Dermis microvascular lymphatic vessel endothelial cell (primary cell): Measurements from ENCODE around the gene TAF11L10. TPM values are rescaled to one million over a fixed set of nuclear protein-coding genes. Genes with fewer than 3 reads are reported as not detected.
"Not testable (repeated sequence)": the region's sequence is repeated elsewhere in the genome, so short reads cannot be mapped to it uniquely, and the experiment has no call there.

Source experiments
- DNase-seq, 2 donors: peaks; one replicate each; pipeline versions ENCODE4 v3.0.0 to v3.0.0-alpha.2; 2010; ENCODE audit warnings: low read depth in 2 of 2
- total RNA-seq: library from RNA; depleted of rRNA; stranded (reverse); fragments of >200 nt; gene quantifications from 2 replicates; pipeline ENCODE4 v1.2.1, GENCODE V29; 2014

The TAF11L10 gene
- total RNA-seq: not detected in 2 replicates

DNA sequence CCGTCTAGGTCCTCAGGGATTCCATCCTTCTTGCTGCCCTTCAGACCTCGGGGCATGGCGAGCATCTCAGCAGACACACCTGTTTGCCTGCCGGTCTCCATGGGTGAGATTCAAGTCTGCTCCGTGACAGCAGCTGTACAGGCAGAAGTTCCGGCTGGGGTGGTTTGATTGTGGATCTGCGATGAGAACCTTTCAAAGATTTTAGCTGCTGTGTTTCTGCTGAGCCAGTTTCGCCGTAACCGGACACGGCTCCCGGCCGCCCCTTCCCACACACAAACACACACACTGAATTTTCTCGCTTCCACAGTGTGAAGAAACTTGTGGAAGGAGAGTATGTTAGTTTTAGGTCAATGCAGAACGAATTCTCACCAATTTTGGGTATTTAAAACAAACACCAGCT, at the start of gene TAF11L10:
Gene TAF11L10 (minus strand): TSS at position 101 of the 400 bp plus-strand sequence.
- not testable (repeated sequence) for DNase-seq

DNA sequence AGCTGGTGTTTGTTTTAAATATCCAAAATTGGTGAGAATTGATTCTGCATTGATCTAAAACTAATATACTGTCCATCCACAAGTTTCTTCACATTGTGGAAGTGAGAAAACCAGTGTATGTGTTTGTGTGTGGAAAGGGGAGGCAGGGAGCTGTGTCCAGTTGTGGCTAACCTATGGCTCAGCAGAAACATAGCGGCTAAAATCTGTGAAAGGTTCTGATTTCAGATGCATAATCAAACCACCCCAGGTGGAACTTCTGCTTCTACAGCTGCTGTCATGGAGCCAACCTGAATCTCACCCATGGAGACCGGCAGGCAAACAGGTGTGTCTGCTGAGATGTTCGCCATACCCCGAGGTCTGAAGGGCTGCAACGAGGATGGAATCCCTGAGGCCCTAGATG, 36.5 kb upstream of the TAF11L10 start, which contains the start of gene TAF11L14:
Gene TAF11L14 (plus strand): TSS at position 301 of the 400 bp plus-strand sequence.
- no peak for DNase-seq

DNA sequence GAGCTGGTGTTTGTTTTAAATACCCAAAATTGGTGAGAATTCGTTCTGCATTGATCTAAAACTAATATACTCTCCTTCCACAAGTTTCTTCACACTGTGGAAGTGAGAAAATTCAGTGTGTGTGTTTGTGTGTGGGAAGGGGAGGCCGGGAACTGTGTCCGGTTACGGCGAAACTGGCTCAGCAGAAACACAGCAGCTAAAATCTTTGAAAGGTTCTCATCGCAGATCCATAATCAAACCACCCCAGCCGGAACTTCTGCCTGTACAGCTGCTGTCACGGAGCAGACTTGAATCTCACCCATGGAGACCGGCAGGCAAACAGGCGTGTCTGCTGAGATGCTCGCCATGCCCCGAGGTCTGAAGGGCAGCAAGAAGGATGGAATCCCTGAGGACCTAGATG, 34.2 kb upstream of the TAF11L10 start, which contains the start of gene TAF11L13:
Gene TAF11L13 (plus strand): TSS at position 301 of the 400 bp plus-strand sequence.
- DNase-seq: not testable (repeated sequence)

DNA sequence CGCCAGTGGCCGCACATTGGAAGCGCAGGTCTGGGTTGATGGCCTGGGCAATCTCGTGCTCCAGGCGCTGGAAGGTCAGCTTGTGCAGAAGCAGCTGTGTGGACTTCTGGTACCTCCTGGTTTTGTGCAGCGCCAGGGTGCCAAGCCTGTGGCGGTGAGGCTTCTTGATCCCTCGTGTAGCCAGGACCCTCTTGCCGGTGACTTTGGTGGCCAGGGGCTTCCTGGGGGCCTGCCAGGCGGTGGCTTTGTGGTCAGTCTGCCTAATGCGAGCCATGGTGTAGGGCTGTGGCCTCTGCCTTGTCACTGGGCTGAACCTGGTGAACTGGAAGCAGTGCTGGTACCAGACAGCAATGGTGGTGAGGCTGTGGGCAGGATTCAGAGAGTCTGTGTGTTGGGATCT, 28.1 kb upstream of the TAF11L10 start:
- no peak for DNase-seq

DNA sequence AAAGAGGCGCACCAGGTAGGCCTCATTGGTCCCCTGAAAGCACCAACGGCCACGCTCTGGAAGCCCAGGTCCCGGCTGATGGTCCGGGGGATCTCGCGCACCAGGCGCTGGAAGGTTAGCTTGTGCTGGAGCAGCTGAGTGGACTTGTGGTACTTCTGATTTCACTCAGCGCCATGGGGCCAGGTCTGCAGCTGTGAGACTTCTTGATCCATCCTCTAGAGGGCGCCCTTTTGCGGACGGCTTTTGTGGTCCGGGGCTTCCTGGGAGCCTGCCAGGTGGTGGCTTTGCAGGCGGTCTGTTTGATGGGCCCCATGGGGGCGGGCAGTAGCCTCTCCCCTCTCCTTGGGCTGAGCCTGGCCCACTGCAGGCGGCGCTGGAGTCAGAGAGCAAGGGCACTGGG, 23.0 kb upstream of the TAF11L10 start:
- no peak for DNase-seq

DNA sequence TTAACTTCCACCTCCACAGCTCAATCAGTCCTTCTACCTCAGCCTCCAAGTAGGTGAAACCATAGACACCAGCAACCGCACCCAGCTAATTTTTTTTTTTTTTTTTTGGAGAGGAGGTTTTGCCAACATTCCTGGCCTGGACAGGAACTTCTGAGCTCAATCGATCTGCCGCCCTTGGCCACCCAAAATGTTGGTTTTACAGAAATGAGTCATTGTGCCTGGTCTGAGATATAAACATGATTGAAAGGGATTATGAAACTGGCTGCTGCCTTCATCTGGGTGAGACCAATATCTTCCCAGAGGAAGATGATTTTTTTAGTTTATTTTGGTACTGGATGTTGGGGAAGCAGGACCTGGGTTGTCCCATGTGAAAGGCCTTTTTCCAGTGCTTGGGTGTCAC, 21.7 kb upstream of the TAF11L10 start:
- DNase-seq: no peak

DNA sequence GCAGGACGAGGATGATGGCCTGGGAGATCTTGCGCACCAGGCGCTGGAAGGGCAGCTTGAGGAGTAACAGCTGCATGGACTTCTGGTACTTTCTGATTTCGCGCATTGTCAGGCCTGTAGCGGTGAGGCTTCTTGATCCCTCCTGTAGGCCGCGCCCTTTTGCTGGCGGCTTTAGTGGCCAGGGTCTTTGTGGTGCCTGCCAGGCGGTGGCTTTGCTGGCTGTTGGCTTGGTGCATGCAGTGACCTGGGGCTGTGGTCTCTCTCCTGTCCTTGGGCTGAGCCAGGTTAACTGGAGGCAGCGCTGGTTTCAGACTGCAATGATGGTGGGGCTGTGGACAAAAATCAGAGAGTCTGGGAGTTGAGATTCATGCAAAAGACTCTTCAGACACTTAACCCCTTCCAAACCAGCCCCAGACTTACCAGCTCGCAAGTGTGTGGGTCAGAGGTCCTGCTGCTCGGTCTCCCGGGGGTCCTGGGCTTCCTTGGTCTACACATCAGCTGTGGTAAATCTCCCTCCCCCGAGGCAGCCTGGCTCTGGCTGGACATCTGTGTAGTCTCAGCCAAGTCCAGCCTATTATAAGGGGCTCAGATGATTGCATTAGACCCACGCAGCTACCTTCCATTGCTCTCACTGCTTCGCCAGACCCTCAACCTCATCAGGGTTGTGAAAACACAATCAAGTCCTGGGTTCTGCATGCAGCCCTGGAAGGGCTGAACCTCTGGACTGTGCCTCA, 17.4 kb upstream of the TAF11L10 start:
- DNase-seq: no peak

DNA sequence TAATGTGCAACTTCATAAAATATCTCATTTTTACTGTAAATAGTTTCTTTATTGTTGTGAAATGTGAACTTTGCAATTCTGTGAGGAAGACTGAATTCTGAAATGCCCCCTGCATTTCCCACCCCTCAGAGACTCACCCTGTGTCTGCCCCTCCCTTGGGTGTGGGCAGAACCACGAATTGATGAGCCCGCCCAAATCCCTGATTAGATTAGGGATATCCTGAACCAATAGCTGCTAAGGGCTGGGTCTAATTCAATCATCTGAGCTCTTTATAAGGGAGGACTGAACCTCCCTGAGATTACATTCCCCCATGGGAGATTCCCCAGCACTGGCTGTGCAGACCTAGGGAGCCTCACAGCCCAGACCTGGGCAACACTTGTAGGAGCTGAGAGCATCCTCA, 12.5 kb upstream of the TAF11L10 start, which contains the start of gene TAF11L12:
Gene TAF11L12 (plus strand): TSS at position 301 of the 400 bp plus-strand sequence.
- DNase-seq: not testable (repeated sequence)

DNA sequence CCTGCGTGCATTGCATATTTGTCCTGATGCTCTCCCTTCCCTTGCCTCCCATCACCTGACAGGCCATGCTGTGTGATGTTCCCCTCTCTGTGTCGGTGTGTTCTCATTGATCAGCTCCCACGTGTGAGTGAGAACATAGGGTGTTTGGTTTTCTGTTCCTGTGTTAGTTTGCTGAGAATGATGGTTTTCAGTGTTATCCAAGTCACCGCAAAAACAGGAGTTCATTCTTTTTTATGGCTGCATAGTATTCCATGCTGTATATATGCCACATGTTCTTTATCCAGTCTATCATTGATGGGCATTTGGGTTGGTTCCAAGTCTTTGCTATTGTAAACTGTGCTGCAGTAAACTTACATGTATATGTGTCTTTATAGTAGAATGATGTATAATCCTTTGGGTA, 9.8 kb upstream of the TAF11L10 start:
- DNase-seq: not testable (repeated sequence)

DNA sequence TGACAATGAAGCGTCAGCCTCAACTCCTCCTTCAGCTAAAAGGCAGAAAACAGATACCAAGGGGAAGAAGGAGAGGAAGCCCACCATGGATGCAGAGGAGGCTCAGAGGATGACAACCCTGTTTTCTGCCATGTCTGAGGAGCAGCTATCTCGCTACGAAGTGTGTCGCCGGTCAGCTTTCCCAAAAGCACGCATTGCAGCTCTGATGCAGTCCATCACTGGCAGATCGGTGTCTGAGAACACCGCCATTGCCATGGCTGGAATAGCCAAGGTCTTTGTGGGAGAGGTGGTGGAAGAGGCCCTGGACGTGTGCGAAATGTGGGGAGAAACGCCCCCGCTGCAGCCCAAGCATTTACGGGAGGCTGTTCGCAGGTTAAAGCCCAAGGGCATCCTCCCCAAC, 7.3 kb upstream of the TAF11L10 start:
- no peak for DNase-seq

DNA sequence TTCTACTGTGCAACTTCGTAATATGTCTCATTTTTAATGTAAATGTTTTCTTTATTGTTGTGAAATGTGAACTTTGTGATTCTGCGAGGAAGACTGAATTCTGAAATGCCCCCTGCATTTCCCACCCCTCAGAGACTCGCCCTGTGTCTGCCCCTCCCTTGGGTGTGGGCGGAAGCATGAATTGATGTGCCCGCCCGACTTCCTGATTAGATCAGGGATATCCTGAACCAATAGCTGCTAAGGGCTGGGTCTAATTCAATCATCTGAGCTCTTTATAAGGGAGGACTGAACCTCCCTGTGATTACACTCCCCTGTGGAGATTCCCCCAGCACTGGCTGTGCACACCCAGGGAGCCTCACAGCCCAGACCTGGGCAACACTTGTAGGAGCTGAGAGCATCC, 6.3 kb upstream of the TAF11L10 start, which contains the start of gene TAF11L11:
Gene TAF11L11 (plus strand): TSS at position 304 of the 400 bp plus-strand sequence.
- DNase-seq: not testable (repeated sequence)

DNA sequence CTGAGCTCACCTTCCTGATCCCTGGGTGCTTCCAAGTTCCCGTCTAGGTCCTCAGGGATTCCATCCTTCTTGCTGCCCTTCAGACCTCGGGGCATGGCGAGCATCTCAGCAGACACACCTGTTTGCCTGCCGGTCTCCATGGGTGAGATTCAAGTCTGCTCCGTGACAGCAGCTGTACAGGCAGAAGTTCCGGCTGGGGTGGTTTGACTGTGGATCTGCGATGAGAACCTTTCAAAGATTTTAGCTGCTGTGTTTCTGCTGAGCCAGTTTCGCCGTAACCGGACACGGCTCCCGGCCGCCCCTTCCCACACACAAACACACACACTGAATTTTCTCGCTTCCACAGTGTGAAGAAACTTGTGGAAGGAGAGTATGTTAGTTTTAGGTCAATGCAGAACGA, 3.4 kb downstream of the TAF11L10 start, which contains the start of gene TAF11L9:
Gene TAF11L9 (minus strand): TSS at position 140 of the 400 bp plus-strand sequence.
- not testable (repeated sequence) for DNase-seq

DNA sequence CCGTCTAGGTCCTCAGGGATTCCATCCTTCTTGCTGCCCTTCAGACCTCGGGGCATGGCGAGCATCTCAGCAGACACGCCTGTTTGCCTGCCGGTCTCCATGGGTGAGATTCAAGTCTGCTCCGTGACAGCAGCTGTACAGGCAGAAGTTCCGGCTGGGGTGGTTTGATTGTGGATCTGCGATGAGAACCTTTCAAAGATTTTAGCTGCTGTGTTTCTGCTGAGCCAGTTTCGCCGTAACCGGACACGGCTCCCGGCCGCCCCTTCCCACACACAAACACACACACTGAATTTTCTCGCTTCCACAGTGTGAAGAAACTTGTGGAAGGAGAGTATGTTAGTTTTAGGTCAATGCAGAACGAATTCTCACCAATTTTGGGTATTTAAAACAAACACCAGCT, 6.8 kb downstream of the TAF11L10 start, which contains the start of gene TAF11L8:
Gene TAF11L8 (minus strand): TSS at position 101 of the 400 bp plus-strand sequence.
- DNase-seq: not testable (repeated sequence)

DNA sequence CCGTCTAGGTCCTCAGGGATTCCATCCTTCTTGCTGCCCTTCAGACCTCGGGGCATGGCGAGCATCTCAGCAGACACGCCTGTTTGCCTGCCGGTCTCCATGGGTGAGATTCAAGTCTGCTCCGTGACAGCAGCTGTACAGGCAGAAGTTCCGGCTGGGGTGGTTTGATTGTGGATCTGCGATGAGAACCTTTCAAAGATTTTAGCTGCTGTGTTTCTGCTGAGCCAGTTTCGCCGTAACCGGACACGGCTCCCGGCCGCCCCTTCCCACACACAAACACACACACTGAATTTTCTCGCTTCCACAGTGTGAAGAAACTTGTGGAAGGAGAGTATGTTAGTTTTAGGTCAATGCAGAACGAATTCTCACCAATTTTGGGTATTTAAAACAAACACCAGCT, 12.0 kb downstream of the TAF11L10 start, which contains the start of gene TAF11L7:
Gene TAF11L7 (minus strand): TSS at position 101 of the 400 bp plus-strand sequence.
- DNase-seq: not testable (repeated sequence)

Other genes with a start within 250 kb of the TAF11L10 start
- gene TAF11L2, start 99.6 kb downstream of the TAF11L10 start, total RNA-seq: not detected in 2 replicates
- not detected in 2 replicates for gene TAF11L3, start 79.5 kb downstream of the TAF11L10 start, total RNA-seq
- not detected in 2 replicates for gene TAF11L4, start 76.0 kb downstream of the TAF11L10 start, total RNA-seq
- gene TAF11L5, start 72.6 kb downstream of the TAF11L10 start, total RNA-seq: not detected in 2 replicates
- gene TAF11L6, start 69.2 kb downstream of the TAF11L10 start, total RNA-seq: not detected in 2 replicates
- gene TAF11L7, start 12.1 kb downstream of the TAF11L10 start, total RNA-seq: not detected in 2 replicates
- not detected in 2 replicates for gene TAF11L8, start 6.9 kb downstream of the TAF11L10 start, total RNA-seq
- gene TAF11L9, start 3.4 kb downstream of the TAF11L10 start, total RNA-seq: not detected in 2 replicates
- not detected in 2 replicates for gene TAF11L11, start 6.4 kb upstream of the TAF11L10 start, total RNA-seq
- not detected in 2 replicates for gene TAF11L12, start 12.6 kb upstream of the TAF11L10 start, total RNA-seq
- not detected in 2 replicates for gene TAF11L13, start 34.3 kb upstream of the TAF11L10 start, total RNA-seq
- gene TAF11L14, start 36.6 kb upstream of the TAF11L10 start, total RNA-seq: not detected in 2 replicates